GM10248 (cell line): Measurements from ENCODE around the gene PDE4B.
"Not testable (repeated sequence)": the region's sequence is repeated elsewhere in the genome, so short reads cannot be mapped to it uniquely, and the experiment has no call there.

Source experiments
- CTCF ChIA-PET: fragments of 300-600 bp; sonication (Branson Sonifier 250); formaldehyde crosslinking; extraction: SDS; loops from one replicate; lab custom pipeline; 2021; ENCODE audit warnings: antibody characterized with exemption; lab: Yijun Ruan, JAX
- POLR2A ChIA-PET: fragments of 350-650 bp; sonication (Branson Sonifier 250); formaldehyde crosslinking; extraction: SDS; loops from one replicate; lab custom pipeline; 2020; ENCODE audit warnings: antibody characterized with exemption; lab: Yijun Ruan, JAX
- DNase-seq: peaks from one replicate; pipeline ENCODE4 v3.0.0; 2012; ENCODE audit errors: extremely low spot score
- CTCF ChIP-seq: IDR thresholded peaks from 2 replicates; pipeline ENCODE4 v1.5.1; 2012; ENCODE audit warnings: mild to moderate bottlenecking, low read depth; ENCODE audit errors: extremely low read depth, missing control alignments, control extremely low read depth

Gene PDE4B

GRCh38 chr1:66085600-66085999 lies 292.9 kb downstream of the PDE4B start:
- ChIA-PET CTCF (interaction anchor here (1.1 kb wide), 1 partner anchor 146 kb away, joined by 3 read pairs; no protein-coding TSS in a partner anchor), POLR2A (no interaction called here)
- DNase-seq: no peak
- no peak for TF ChIP-seq CTCF

- ChIA-PET POLR2A (no interaction called here), CTCF (no interaction called here)
- TF ChIP-seq CTCF: no peak
- no peak for DNase-seq
Measured at GRCh38 chr1:66088787-66089186, 296.1 kb downstream of the PDE4B start.

DNA sequence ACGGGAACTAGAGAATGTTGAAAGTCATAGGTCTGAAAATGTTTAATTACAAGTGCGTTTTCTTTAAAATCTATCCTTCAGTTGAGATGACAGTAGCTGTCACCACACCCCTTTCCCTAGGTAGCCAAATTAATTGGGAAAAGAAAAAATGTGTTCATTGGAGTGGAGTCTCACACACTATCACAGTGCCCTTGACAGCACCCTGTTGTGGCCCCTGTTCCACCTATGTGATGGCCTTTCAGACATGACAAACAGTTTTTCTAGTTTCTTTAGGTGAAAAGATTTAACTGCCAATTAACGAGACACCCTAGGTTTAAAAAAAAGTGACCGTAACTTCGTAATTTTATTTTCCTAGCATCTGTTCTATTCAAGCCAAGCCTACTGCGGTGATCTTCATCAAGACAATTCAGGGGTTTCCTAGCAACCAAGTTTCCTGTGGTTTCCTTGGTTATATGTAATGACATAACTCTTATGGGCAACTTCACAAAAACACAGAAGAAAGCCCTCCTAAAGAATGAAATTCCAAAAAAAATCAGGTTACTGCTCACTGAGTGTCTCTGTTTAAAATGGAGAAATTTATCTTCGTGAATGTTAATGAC lies 298.3 kb downstream of the PDE4B start:
- no peak for DNase-seq
- CTCF ChIA-PET: no interaction called here
- POLR2A ChIA-PET: no interaction called here
- no peak for TF ChIP-seq CTCF

- POLR2A ChIA-PET: no interaction called here
- no peak for DNase-seq
- CTCF ChIA-PET: no interaction called here
- TF ChIP-seq CTCF: no peak
Measured at GRCh38 chr1:66095190-66095589, 302.5 kb downstream of the PDE4B start.

DNA sequence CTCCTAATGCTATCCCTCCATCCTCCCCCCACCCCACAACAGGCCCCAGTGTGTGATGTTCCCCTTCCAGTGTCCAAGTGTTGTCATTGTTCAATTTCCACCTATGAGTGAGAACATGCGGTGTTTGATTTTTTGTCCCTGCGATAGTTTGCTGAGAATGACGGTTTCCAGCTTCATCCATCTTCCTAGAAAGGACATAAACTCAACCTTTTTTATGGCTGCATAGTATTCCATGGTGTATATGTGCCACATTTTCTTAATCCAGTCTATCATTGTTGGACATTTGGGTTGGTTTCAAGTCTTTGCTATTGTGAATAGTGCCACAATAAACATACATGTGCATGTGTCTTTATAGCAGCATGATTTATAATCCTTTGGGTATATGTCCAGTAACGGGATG lies 308.3 kb downstream of the PDE4B start:
- DNase-seq, CTCF ChIA-PET, POLR2A ChIA-PET: not testable (repeated sequence)

GRCh38 chr1:66104076-66104475 lies 311.4 kb downstream of the PDE4B start:
- POLR2A ChIA-PET, CTCF ChIA-PET, DNase-seq: not testable (repeated sequence)

GRCh38 chr1:66108624-66109023 lies 315.9 kb downstream of the PDE4B start:
- no peak for TF ChIP-seq CTCF
- CTCF ChIA-PET: no interaction called here
- POLR2A ChIA-PET: no interaction called here
- no peak for DNase-seq
